PC-3 (cell line): ENCODE measurements around the gene WDR93. TPM values are rescaled to one million over a fixed set of nuclear protein-coding genes. Genes with fewer than 3 reads are reported as not detected.

Experiments
- ATAC-seq: fragments of 200-7000 bp; cut with Tn5 transposase; 2 replicates; pipeline ENCODE4 v1.9.1; 2020; ENCODE audit warnings: mild to moderate bottlenecking, moderate library complexity
- BruUV-seq: library from RNA; stranded (reverse); fragments of 400-500 nt; replicated peaks from 2 replicates; lab custom pipeline; 2021; lab: Mats Ljungman, UMichigan
- CTCF ChIA-PET: fragments of 300-600 bp; sonication (Branson Sonifier 250); formaldehyde crosslinking; loops from one replicate; lab custom pipeline; 2022; ENCODE audit warnings: antibody characterized with exemption; lab: Charles Lee
- POLR2A ChIA-PET: fragments of 300-600 bp; sonication (Branson Sonifier 250); formaldehyde crosslinking; loops from one replicate; lab custom pipeline; 2022; ENCODE audit warnings: antibody characterized with exemption; ENCODE audit not compliant: unreplicated experiment; lab: Charles Lee
- DNase-seq: peaks from one replicate; pipeline ENCODE4 v3.0.0-alpha.2; 2015
- H2AFZ ChIP-seq: fragments of 300-600 bp; sonication (generic); 2 replicates; pipeline ENCODE4 v1.6.0; 2016; ENCODE audit warnings: antibody characterized with exemption, low read length
- H3F3A ChIP-seq: fragments of 300-600 bp; sonication (generic); one replicate; pipeline ENCODE4 v1.6.0; 2017; ENCODE audit warnings: antibody characterized with exemption, low read length, control low read depth, mild to moderate bottlenecking; ENCODE audit not compliant: unreplicated experiment
- H3K27ac ChIP-seq: fragments of 300-600 bp; sonication (generic); 2 replicates; pipeline ENCODE4 v1.5.1; 2016; ENCODE audit warnings: mild to moderate bottlenecking, low read length
- H3K27me3 ChIP-seq: fragments of 300-600 bp; sonication (generic); 2 replicates; pipeline ENCODE4 v1.6.1; 2016; ENCODE audit warnings: low read length, mixed read lengths
- H3K36me3 ChIP-seq: fragments of 300-600 bp; sonication (generic); 2 replicates; pipeline ENCODE4 v1.6.1; 2016; ENCODE audit warnings: low read depth, mixed run types, low read length, mixed read lengths
- H3K4me1 ChIP-seq: fragments of 300-600 bp; sonication (generic); 2 replicates; pipeline ENCODE4 v1.5.1; 2016; ENCODE audit warnings: low read length; ENCODE audit not compliant: insufficient read depth
- H3K4me2 ChIP-seq: fragments of 300-600 bp; sonication (generic); 2 replicates; pipeline ENCODE4 v1.6.0; 2016; ENCODE audit warnings: low read length
- H3K4me3 ChIP-seq: fragments of 300-600 bp; sonication (generic); 2 replicates; pipeline ENCODE4 v1.5.1; 2016; ENCODE audit warnings: mild to moderate bottlenecking, low read length, mixed read lengths
- H3K79me2 ChIP-seq: fragments of 300-600 bp; sonication (generic); 2 replicates; pipeline ENCODE4 v1.6.1; 2017; ENCODE audit warnings: low read length, mixed read lengths
- H3K9ac ChIP-seq: fragments of 300-600 bp; sonication (generic); 2 replicates; pipeline ENCODE4 v1.6.0; 2016; ENCODE audit warnings: mild to moderate bottlenecking, low read length
- H3K9me2 ChIP-seq: fragments of 300-600 bp; sonication (generic); replicated peaks from 2 replicates; pipeline ENCODE4 v1.6.1; 2016; ENCODE audit warnings: mixed run types, low read length, mixed read lengths
- H3K9me3 ChIP-seq: fragments of 300-600 bp; sonication (generic); 2 replicates; pipeline ENCODE4 v1.6.1; 2016; ENCODE audit warnings: low read length, mixed read lengths
- H4K20me1 ChIP-seq: fragments of 300-600 bp; sonication (generic); 2 replicates; pipeline ENCODE4 v1.6.1; 2016; ENCODE audit warnings: low read length, mixed read lengths
- EZH2 ChIP-seq: fragments of 300-600 bp; sonication (generic); IDR thresholded peaks from one replicate; pipeline ENCODE4 v1.6.1; 2017; ENCODE audit warnings: antibody characterized with exemption, mild to moderate bottlenecking, low read length; ENCODE audit not compliant: unreplicated experiment
- EZH2phosphoT487 ChIP-seq: fragments of 300-600 bp; sonication (generic); IDR thresholded peaks from 2 replicates; pipeline ENCODE4 v1.6.1; 2018; ENCODE audit warnings: mild to moderate bottlenecking, antibody characterized with exemption, low read length, borderline replicate concordance
- intact Hi-C: fragments of 100-400 bp; cut with micrococcal nuclease; formaldehyde crosslinking; loops from 2 replicates; pipeline ENCODE4 v1.9.0; 2023
- total RNA-seq: library from RNA; depleted of rRNA; stranded (reverse); fragments of >200 nt; gene quantifications from 2 replicates; pipeline ENCODE4 v1.2.3, GENCODE V29; 2014
- TF ChIP-seq, protein P1 (sequence below): fragments of 300-600 bp; sonication (generic); conservative IDR thresholded peaks from 2 replicates; pipeline ENCODE4 v1.5.1; 2017; ENCODE audit warnings: antibody characterized with exemption, low read depth, mild to moderate bottlenecking, low read length

The WDR93 gene
- total RNA-seq, 1 experiment from 2014 or later: 0.22 TPM

DNA sequence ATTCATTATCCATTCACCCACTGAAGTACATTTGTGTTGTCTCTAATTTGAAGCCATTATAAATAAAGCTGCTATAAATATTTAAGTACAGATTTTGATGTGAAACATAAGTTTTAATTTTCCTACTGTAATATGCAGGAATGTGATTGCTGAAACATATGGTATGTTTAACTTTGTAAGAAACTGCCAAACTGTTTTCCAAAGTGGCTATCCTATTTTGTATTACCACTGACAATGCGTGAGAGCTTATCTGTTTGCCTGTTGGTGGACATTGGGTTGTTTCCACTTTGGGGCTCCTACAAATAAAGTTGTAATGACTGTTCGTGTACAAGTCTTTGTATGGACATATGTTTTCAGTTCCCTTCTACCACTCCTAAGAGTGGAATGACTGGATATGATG lies 2.5 kb downstream of the WDR93 start:
- Histone ChIP-seq H3K4me2 (no peak overlapping the region), H3K79me2 (peaks cover 17% of the 10 kb centered on the region), H3K9me3 (no peaks in the 10 kb centered on the region), H2AFZ (no peak overlapping the region), H3K9ac (no peak overlapping the region), H3K4me3 (no peak overlapping the region), H4K20me1 (no peaks in the 10 kb centered on the region), H3K36me3 (no peaks in the 10 kb centered on the region), H3K4me1 (peaks cover 9% of the 10 kb centered on the region), H3K9me2 (no peaks in the 10 kb centered on the region), H3K27ac (no peak overlapping the region), H3K27me3 (no peaks in the 10 kb centered on the region), H3F3A (no peaks in the 10 kb centered on the region)
- CTCF ChIA-PET: no interaction called here
- no TSS peak for BruUV-seq
- DNase-seq (no peak), ATAC-seq (no peak)
- POLR2A ChIA-PET: interaction anchor here (0.6 kb wide), 1 partner anchor 30 kb away, joined by 8 read pairs; no protein-coding TSS in a partner anchor
- no peak for TF ChIP-seq EZH2phosphoT487
- TF ChIP-seq, protein P1, sequence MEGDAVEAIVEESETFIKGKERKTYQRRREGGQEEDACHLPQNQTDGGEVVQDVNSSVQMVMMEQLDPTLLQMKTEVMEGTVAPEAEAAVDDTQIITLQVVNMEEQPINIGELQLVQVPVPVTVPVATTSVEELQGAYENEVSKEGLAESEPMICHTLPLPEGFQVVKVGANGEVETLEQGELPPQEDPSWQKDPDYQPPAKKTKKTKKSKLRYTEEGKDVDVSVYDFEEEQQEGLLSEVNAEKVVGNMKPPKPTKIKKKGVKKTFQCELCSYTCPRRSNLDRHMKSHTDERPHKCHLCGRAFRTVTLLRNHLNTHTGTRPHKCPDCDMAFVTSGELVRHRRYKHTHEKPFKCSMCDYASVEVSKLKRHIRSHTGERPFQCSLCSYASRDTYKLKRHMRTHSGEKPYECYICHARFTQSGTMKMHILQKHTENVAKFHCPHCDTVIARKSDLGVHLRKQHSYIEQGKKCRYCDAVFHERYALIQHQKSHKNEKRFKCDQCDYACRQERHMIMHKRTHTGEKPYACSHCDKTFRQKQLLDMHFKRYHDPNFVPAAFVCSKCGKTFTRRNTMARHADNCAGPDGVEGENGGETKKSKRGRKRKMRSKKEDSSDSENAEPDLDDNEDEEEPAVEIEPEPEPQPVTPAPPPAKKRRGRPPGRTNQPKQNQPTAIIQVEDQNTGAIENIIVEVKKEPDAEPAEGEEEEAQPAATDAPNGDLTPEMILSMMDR: no peak
- TF ChIP-seq EZH2: no peak
- intact Hi-C loops: no loop called here

DNA sequence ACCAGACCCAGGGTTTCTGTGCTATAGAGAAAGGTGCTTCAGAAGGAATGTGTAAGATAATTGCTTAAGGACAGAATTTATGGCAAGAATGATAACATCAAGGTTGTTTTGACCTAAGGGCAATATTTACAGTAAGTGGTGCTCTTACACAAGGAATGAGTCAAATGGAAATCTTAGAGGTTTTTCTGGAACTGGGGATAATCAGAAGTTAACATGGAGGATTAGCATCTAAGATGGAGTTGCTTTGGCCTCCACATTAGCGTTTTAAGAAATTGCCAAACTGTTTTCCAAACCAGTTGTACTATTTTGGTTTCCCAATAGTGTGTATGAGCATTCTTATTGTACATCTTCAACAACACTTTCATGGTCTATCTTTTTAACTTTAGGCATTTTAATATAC lies 3.1 kb downstream of the WDR93 start:
- Histone ChIP-seq H3K9me2 (no peaks in the 10 kb centered on the region), H3K79me2 (peaks cover 17% of the 10 kb centered on the region), H3K9me3 (no peaks in the 10 kb centered on the region), H3K27ac (no peak overlapping the region), H3K4me2 (no peak overlapping the region), H3K4me3 (no peak overlapping the region), H2AFZ (no peak overlapping the region), H3K4me1 (peaks cover 9% of the 10 kb centered on the region), H4K20me1 (no peaks in the 10 kb centered on the region), H3K36me3 (no peaks in the 10 kb centered on the region), H3K27me3 (no peaks in the 10 kb centered on the region), H3F3A (no peaks in the 10 kb centered on the region), H3K9ac (no peak overlapping the region)
- TF ChIP-seq EZH2phosphoT487 (no peak), EZH2 (no peak)
- TF ChIP-seq, protein P1: no peak
- ATAC-seq (no peak), DNase-seq (peak; percentile 23)
- no TSS peak for BruUV-seq
- intact Hi-C loops: no loop called here
- POLR2A ChIA-PET: no interaction called here
- CTCF ChIA-PET: no interaction called here

DNA sequence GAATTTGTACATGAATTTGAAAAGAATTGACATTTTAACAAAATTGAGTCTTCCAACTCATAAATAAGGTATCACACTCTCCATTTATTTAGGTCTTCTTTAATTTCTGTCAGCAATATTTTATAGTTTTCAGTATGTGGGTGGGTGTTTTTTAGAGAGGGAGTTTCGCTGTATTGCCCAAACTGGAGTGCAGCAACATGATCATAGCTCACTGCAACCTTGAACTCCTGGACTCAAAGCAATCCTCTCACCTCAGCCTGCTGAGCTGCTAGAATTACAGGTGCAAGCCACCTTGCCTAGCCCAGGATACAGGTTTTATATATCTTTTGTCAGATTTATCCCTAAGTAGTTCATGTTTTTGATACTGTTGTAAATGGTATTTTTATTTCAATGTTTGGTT lies 4.6 kb downstream of the WDR93 start:
- Histone ChIP-seq H3K4me2 (no peak overlapping the region), H3K4me1 (no peaks in the 10 kb centered on the region), H4K20me1 (no peaks in the 10 kb centered on the region), H3K27ac (no peak overlapping the region), H3K9me3 (no peaks in the 10 kb centered on the region), H3K9me2 (no peaks in the 10 kb centered on the region), H3F3A (no peaks in the 10 kb centered on the region), H3K27me3 (no peaks in the 10 kb centered on the region), H3K79me2 (peaks cover 3% of the 10 kb centered on the region), H3K9ac (no peak overlapping the region), H3K4me3 (no peak overlapping the region), H2AFZ (no peak overlapping the region), H3K36me3 (no peaks in the 10 kb centered on the region)
- intact Hi-C loops: no loop called here
- no peak for ATAC-seq
- ChIA-PET CTCF (no interaction called here), POLR2A (no interaction called here)
- no peak for DNase-seq
- no TSS peak for BruUV-seq
- TF ChIP-seq EZH2 (no peak), EZH2phosphoT487 (no peak)
- TF ChIP-seq, protein P1: no peak
